DOHH2 (cell line): ENCODE data around the gene PUS10.
"Not testable (repeated sequence)": the region's sequence is repeated elsewhere in the genome, so short reads cannot be mapped to it uniquely, and the experiment has no call there.

Experiments used
- H3F3A ChIP-seq: fragments of 200-600 bp; sonication (generic), shearing (Covaris generic); 2 replicates; pipeline ENCODE4 v1.6.0; 2016; ENCODE audit warnings: antibody characterized with exemption, mild to moderate bottlenecking; ENCODE audit not compliant: control insufficient read depth, insufficient read depth
- H3K27ac ChIP-seq: fragments of 200-600 bp; sonication (generic); 2 replicates; pipeline ENCODE4 v1.5.1; 2014; ENCODE audit warnings: low read depth, mild to moderate bottlenecking, low read length, moderate library complexity
- H3K27me3 ChIP-seq: fragments of 200-600 bp; sonication (generic); 2 replicates; pipeline ENCODE4 v1.6.1; 2014; ENCODE audit warnings: mild to moderate bottlenecking, low read length, mixed read lengths; ENCODE audit not compliant: control insufficient read depth
- H3K36me3 ChIP-seq: fragments of 200-600 bp; sonication (generic); 2 replicates; pipeline ENCODE4 v1.6.1; 2014; ENCODE audit warnings: mild to moderate bottlenecking, low read length, moderate library complexity, mixed read lengths; ENCODE audit not compliant: control insufficient read depth
- H3K4me1 ChIP-seq: fragments of 200-600 bp; sonication (generic); 2 replicates; pipeline ENCODE4 v1.6.1; 2014; ENCODE audit warnings: mild to moderate bottlenecking, low read length, mixed read lengths; ENCODE audit not compliant: control insufficient read depth
- H3K4me2 ChIP-seq: fragments of 200-600 bp; sonication (generic); 2 replicates; pipeline ENCODE4 v1.6.0; 2014; ENCODE audit warnings: mild to moderate bottlenecking, low read length, moderate library complexity
- H3K4me3 ChIP-seq: fragments of 200-600 bp; sonication (generic); 2 replicates; pipeline ENCODE4 v1.5.1; 2014; ENCODE audit warnings: mild to moderate bottlenecking, low read length, mixed read lengths
- H3K79me2 ChIP-seq: fragments of 200-600 bp; sonication (generic); 2 replicates; pipeline ENCODE4 v1.6.1; 2014; ENCODE audit warnings: mild to moderate bottlenecking, low read length, mixed read lengths; ENCODE audit not compliant: control insufficient read depth
- H3K9me2 ChIP-seq: fragments of 200-600 bp; sonication (generic); replicated peaks from 2 replicates; pipeline ENCODE4 v1.6.1; 2014; ENCODE audit warnings: mild to moderate bottlenecking, low read length, mixed read lengths; ENCODE audit not compliant: control insufficient read depth
- H3K9me3 ChIP-seq: fragments of 200-600 bp; sonication (generic); 2 replicates; pipeline ENCODE4 v1.6.1; 2014; ENCODE audit warnings: antibody characterized with exemption, low read length, mixed read lengths; ENCODE audit not compliant: control insufficient read depth, insufficient read depth
- H4K20me1 ChIP-seq: fragments of 200-600 bp; sonication (generic); 2 replicates; pipeline ENCODE4 v1.6.0; 2014; ENCODE audit warnings: low read depth, mild to moderate bottlenecking, antibody characterized with exemption, low read length, moderate library complexity; ENCODE audit not compliant: control insufficient read depth, insufficient read depth
- EZH2phosphoT487 ChIP-seq: fragments of 200-600 bp; sonication (generic); IDR thresholded peaks from 2 replicates; pipeline ENCODE4 v1.6.1; 2017; ENCODE audit warnings: borderline replicate concordance, mild to moderate bottlenecking, antibody characterized with exemption, low read length, moderate library complexity, mixed read lengths
- TF ChIP-seq, protein P1 (sequence below): fragments of 200-600 bp; sonication (generic); IDR thresholded peaks from one replicate; pipeline ENCODE4 v1.5.1; 2014; ENCODE audit warnings: antibody characterized with exemption, mild to moderate bottlenecking, low read depth, low read length; ENCODE audit not compliant: poor library complexity, severe bottlenecking

The PUS10 gene

GRCh38 chr2:61044636-61045035 is 26.6 kb upstream of the PUS10 start:
- Histone ChIP-seq H3K36me3 (peaks cover 55% of the 10 kb centered on the region), H3K4me1 (peaks cover 18% of the 10 kb centered on the region), H3K27me3 (no peaks in the 10 kb centered on the region), H3F3A (no peaks in the 10 kb centered on the region; the same call in none of the 2 replicates), H3K4me2 (peak overlapping the region; percentile 61), H3K79me2 (peaks cover 19% of the 10 kb centered on the region), H3K27ac (peak overlapping the region; percentile 21; the same call in 1 of the 2 replicates), H4K20me1 (no peaks in the 10 kb centered on the region), H3K4me3 (peak overlapping the region; percentile 39), H3K9me3 (peaks cover 3% of the 10 kb centered on the region; the same call in 1 of the 2 replicates), H3K9me2 (no peaks in the 10 kb centered on the region)
- TF ChIP-seq, protein P1, sequence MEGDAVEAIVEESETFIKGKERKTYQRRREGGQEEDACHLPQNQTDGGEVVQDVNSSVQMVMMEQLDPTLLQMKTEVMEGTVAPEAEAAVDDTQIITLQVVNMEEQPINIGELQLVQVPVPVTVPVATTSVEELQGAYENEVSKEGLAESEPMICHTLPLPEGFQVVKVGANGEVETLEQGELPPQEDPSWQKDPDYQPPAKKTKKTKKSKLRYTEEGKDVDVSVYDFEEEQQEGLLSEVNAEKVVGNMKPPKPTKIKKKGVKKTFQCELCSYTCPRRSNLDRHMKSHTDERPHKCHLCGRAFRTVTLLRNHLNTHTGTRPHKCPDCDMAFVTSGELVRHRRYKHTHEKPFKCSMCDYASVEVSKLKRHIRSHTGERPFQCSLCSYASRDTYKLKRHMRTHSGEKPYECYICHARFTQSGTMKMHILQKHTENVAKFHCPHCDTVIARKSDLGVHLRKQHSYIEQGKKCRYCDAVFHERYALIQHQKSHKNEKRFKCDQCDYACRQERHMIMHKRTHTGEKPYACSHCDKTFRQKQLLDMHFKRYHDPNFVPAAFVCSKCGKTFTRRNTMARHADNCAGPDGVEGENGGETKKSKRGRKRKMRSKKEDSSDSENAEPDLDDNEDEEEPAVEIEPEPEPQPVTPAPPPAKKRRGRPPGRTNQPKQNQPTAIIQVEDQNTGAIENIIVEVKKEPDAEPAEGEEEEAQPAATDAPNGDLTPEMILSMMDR: no peak
- no peak for TF ChIP-seq EZH2phosphoT487

- H3F3A ChIP-seq: no peaks in the 10 kb centered on the region; the same call in none of the 2 replicates
- peaks cover 3% of the 10 kb centered on the region; the same call in 1 of the 2 replicates for H3K9me3 ChIP-seq
- no peak overlapping the region for H3K27ac ChIP-seq
- H3K36me3 ChIP-seq: peaks cover 39% of the 10 kb centered on the region
- no peak overlapping the region for H3K4me3 ChIP-seq
- TF ChIP-seq, protein P1: no peak
- TF ChIP-seq EZH2phosphoT487: no peak
- H3K27me3 ChIP-seq: no peaks in the 10 kb centered on the region
- H4K20me1 ChIP-seq: no peaks in the 10 kb centered on the region
- no peak overlapping the region for H3K4me2 ChIP-seq
- peaks cover 18% of the 10 kb centered on the region for H3K4me1 ChIP-seq
- no peaks in the 10 kb centered on the region for H3K9me2 ChIP-seq
- peaks cover 19% of the 10 kb centered on the region for H3K79me2 ChIP-seq
These were observed 24.8 kb upstream of the PUS10 start for GRCh38 chr2:61042807-61043206.

GRCh38 chr2:61036643-61037042 is 18.6 kb upstream of the PUS10 start:
- not testable (repeated sequence) for H3K4me2 ChIP-seq, H3K27ac ChIP-seq, H3K4me1 ChIP-seq, H3K4me3 ChIP-seq, H3K27me3 ChIP-seq, H3K9me3 ChIP-seq, H3K9me2 ChIP-seq, H3K79me2 ChIP-seq, H3F3A ChIP-seq, H4K20me1 ChIP-seq
- peaks cover 30% of the 10 kb centered on the region for H3K36me3 ChIP-seq

GRCh38 chr2:61034592-61034991 is 16.5 kb upstream of the PUS10 start:
- not testable (repeated sequence) for H3K4me2 ChIP-seq, H3K9me2 ChIP-seq, H3K4me3 ChIP-seq, H4K20me1 ChIP-seq, H3K79me2 ChIP-seq, H3K4me1 ChIP-seq, H3K27ac ChIP-seq, H3K27me3 ChIP-seq, H3K9me3 ChIP-seq, H3F3A ChIP-seq
- peaks cover 36% of the 10 kb centered on the region for H3K36me3 ChIP-seq
